ENCODE data around the gene KATNAL1.

The KATNAL1 gene

DNA sequence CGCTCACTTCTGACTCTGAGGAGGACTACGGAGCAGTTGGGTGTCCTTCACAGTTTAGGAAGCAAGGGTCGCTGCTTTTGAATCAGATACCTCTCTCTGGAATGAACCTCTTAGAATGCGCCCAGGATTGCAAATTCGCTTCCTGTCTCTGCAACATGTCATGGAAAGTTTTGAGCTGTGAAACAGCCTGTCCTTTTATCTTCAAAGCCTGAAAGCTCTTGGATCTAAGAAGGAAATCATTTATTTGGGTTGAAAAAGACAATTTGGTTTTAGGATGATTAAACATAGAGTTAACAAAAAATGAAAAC, 134.1 kb downstream of the KATNAL1 start:
- in situ Hi-C loops (cut with MboI; ENCODE audit: low pct_unique_long_range_greater_than_20kb, low sequenced_read_pairs, unreplicated experiment), result no loop called here
- DNase-seq (ENCODE audit: low spot score), result no peak
- TF ChIP-seq, protein P1, sequence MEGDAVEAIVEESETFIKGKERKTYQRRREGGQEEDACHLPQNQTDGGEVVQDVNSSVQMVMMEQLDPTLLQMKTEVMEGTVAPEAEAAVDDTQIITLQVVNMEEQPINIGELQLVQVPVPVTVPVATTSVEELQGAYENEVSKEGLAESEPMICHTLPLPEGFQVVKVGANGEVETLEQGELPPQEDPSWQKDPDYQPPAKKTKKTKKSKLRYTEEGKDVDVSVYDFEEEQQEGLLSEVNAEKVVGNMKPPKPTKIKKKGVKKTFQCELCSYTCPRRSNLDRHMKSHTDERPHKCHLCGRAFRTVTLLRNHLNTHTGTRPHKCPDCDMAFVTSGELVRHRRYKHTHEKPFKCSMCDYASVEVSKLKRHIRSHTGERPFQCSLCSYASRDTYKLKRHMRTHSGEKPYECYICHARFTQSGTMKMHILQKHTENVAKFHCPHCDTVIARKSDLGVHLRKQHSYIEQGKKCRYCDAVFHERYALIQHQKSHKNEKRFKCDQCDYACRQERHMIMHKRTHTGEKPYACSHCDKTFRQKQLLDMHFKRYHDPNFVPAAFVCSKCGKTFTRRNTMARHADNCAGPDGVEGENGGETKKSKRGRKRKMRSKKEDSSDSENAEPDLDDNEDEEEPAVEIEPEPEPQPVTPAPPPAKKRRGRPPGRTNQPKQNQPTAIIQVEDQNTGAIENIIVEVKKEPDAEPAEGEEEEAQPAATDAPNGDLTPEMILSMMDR (IDR thresholded peaks at IDR 0.05; ENCODE audit: extremely low read depth, insufficient read depth, missing control alignments), result no peak

DNA sequence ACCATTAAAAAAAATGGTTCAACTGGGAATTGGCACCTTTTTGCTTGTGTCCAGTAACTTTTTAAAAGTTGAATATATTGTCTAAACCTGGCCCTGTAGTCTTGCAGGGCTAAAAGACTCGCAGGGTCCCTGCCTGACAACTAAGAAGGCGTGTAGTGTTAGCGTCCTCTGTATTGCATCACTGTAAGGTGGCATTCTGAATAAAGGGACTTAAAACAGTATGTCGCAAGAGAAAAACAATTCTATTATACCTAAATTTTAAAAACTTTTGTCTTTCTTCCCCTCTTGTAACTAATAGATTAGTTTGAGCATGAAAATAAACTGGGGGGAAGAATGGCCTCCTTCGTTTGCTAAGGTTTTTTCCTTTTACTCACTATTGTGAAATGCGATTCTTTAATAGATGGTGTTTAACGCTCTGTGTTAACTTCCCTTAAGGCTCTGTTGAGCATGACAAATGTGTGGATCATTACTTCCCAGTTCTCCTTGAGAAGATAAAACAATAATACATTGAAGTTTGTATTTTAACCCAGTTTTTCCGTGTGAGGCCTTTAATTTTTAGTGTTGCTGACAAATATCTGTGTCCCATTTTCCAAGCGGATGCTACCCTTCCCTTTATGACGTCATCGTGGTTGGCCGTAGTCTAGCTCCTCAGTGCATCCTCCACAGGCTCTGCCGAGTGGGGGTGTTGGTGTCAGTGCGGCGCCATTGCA, 134.6 kb downstream of the KATNAL1 start:
- no peak for DNase-seq (ENCODE audit: low spot score)
- in situ Hi-C loops (cut with MboI; ENCODE audit: low pct_unique_long_range_greater_than_20kb, low sequenced_read_pairs, unreplicated experiment), result no loop called here
- TF ChIP-seq, protein P1 (IDR thresholded peaks at IDR 0.05; ENCODE audit: extremely low read depth, insufficient read depth, missing control alignments), result no peak

DNA sequence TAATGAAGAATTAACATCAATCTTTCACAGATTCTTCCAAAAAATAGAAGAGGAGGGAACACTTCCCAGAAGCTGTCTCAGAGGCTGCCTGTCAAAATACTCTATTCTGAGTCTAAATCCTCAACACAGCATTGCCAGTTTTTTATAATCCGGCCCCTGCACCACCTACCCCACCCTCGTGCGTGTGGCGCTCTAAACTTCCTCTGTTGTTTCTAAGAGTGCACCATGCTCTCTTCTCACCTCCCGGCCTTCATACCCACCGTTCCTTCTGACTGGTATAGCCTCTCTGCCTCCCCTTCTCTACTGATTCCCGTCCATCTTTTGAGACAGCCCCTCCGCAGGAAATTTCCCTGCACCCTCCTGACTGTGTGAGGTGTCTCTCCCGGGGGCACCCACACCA, 136.8 kb downstream of the KATNAL1 start:
- in situ Hi-C loops (cut with MboI; ENCODE audit: low pct_unique_long_range_greater_than_20kb, low sequenced_read_pairs, unreplicated experiment), result no loop called here
- TF ChIP-seq, protein P1 (IDR thresholded peaks at IDR 0.05; ENCODE audit: extremely low read depth, insufficient read depth, missing control alignments), result no peak
- DNase-seq (ENCODE audit: low spot score), result no peak

DNA sequence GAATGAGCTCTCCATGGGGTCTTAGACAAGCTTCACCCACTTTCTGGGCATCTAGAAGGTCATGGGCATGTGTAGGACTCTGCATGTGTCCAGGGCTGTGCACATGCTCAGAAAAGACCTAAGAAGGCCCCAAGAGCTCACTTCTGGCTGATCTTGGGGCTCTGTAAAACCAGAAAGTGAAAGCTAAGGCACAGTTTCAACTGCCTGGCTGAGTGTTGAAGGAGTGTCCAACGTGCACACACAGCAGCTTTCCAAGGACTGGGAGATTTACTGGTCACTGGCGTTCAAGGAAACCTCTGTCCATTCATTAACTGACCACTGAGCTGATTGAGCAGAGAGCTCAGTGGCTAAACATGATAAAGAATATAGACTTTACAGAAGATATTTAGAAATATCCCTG, 137.9 kb downstream of the KATNAL1 start:
- in situ Hi-C loops (cut with MboI; ENCODE audit: low pct_unique_long_range_greater_than_20kb, low sequenced_read_pairs, unreplicated experiment), result no loop called here
- DNase-seq (ENCODE audit: low spot score), result no peak
- TF ChIP-seq, protein P1 (IDR thresholded peaks at IDR 0.05; ENCODE audit: extremely low read depth, insufficient read depth, missing control alignments), result no peak

DNA sequence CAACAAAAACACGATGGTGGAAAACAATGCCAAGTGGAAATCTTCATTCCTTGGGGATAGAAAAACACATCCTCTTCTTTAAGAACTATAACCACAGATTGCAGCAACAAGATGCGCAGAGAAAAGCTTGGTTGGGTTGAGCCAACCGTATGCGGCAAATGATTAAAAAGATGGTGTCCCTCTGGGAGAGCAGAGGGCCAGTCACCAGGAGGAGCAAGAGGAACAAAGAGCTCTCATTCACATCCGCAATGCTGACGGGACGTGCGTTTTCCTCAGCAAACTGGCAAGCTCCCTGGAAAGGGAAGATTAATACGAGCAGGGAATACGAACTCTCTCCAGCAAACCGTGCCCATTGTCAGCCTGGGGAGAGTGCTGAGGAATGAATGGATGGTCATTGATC, 141.6 kb downstream of the KATNAL1 start:
- in situ Hi-C loops (cut with MboI; ENCODE audit: low pct_unique_long_range_greater_than_20kb, low sequenced_read_pairs, unreplicated experiment), result no loop called here
- no peak for DNase-seq (ENCODE audit: low spot score)
- TF ChIP-seq, protein P1 (IDR thresholded peaks at IDR 0.05; ENCODE audit: extremely low read depth, insufficient read depth, missing control alignments), result no peak

DNA sequence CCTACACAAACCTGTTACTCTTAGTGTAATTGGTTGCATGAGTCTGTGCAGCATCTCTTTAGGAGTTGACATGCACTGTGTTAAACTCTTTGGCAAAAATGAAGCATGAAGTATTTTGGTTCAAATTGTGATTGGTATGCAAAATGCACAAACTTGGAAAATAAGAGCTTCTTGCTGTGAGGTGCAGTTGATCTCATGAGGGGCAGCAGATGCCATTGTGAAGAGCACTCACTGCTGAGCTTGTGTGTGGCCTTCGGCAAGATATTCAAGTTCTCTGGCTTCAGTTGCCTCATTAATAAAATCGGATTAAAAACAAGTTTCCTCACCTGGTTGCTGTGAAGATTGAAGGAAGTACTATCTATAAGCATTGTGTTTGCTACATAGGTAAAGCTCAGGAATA, 142.3 kb downstream of the KATNAL1 start:
- TF ChIP-seq, protein P1 (IDR thresholded peaks at IDR 0.05; ENCODE audit: extremely low read depth, insufficient read depth, missing control alignments), result no peak
- in situ Hi-C loops (cut with MboI; ENCODE audit: low pct_unique_long_range_greater_than_20kb, low sequenced_read_pairs, unreplicated experiment), result no loop called here
- no peak for DNase-seq (ENCODE audit: low spot score)
